A549 (cell line): Measurements from ENCODE around the gene PDE8A. TPM values are rescaled to one million over a fixed set of nuclear protein-coding genes. Genes with fewer than 3 reads are reported as not detected.
A peak's percentile ranks its signal among the peaks of the same experiment; 100 is the strongest.

Experiments
- ATAC-seq, 2 experiments: fragments of 200-7000 bp in 1 of 2; fragments of >200 bp in 1 of 2; cut with Nextera tagmentation in 1 of 2; cut with Tn5 transposase in 1 of 2; 3 replicates each; pipeline versions ENCODE4 v1.8.0 to v1.9.1; 2018 to 2020; ENCODE audit warnings: mild to moderate bottlenecking in 1 of 2, moderate library complexity in 1 of 2
- CTCF ChIA-PET: fragments of 300-600 bp; sonication (Branson Sonifier 250); formaldehyde crosslinking; extraction: SDS; loops from one replicate; lab custom pipeline; 2021; ENCODE audit warnings: antibody characterized with exemption, inconsistent platforms; lab: Yijun Ruan, JAX
- POLR2A ChIA-PET: fragments of 350-600 bp; formaldehyde crosslinking; extraction: SDS; loops from one replicate; lab custom pipeline; 2021; ENCODE audit warnings: antibody characterized with exemption, inconsistent platforms; lab: Yijun Ruan, JAX
- DNase-seq, 2 experiments: peaks; one replicate each; pipeline versions ENCODE4 v3.0.0 to v3.0.0-alpha.2; 2011 to 2016; ENCODE audit warnings: low read depth in 1 of 2, low spot score in 1 of 2
- FAIRE-seq: peaks from 2 replicates; lab custom pipeline; 2011; peaks lifted over from hg19 to GRCh38; lab: Jason Lieb, UNC
- H3K27ac ChIP-seq, 2 experiments: fragments of >200 bp; sonication (Bioruptor Twin); formaldehyde crosslinking; 3 replicates each; pipeline ENCODE4 v1.5.1; 2016 to 2017
- H3K4me1 ChIP-seq: fragments of >200 bp; sonication (Bioruptor Twin); formaldehyde crosslinking; 3 replicates; pipeline ENCODE4 v1.6.1; 2016
- H3K4me2 ChIP-seq: fragments of >200 bp; sonication (Bioruptor Twin); formaldehyde crosslinking; 3 replicates; pipeline ENCODE4 v1.6.1; 2016
- H3K4me3 ChIP-seq: fragments of >200 bp; sonication (Bioruptor Twin); formaldehyde crosslinking; 3 replicates; pipeline ENCODE4 v1.5.1; 2016
- H3K9me3 ChIP-seq: fragments of >200 bp; sonication (Bioruptor Twin); formaldehyde crosslinking; 3 replicates; pipeline ENCODE4 v1.6.1; 2016
- CBX2 ChIP-seq: fragments of 200-600 bp; sonication (generic); IDR thresholded peaks from 2 replicates; pipeline ENCODE4 v1.6.1; 2016; ENCODE audit warnings: low read depth, mild to moderate bottlenecking, borderline replicate concordance
- CEBPB ChIP-seq, 2 experiments: fragments of >200 bp in 1 of 2; sonication (Bioruptor Twin) in 1 of 2; formaldehyde crosslinking in 1 of 2; IDR thresholded peaks; 2 replicates each; pipeline ENCODE4 v1.6.1; 2012 to 2016
- CHD4 ChIP-seq: fragments of 200-600 bp; sonication (generic); IDR thresholded peaks from 2 replicates; pipeline ENCODE4 v1.6.1; 2016; ENCODE audit warnings: antibody characterized with exemption, mild to moderate bottlenecking, borderline replicate concordance
- EHF ChIP-seq: fragments of 250-450 bp; sonication (Bioruptor Pico); IDR thresholded peaks from 2 replicates; pipeline ENCODE4 v1.5.0; 2020; ENCODE audit warnings: mild to moderate bottlenecking
- EHMT2 ChIP-seq: fragments of 200-600 bp; sonication (generic); IDR thresholded peaks from 2 replicates; pipeline ENCODE4 v1.6.1; 2016; ENCODE audit warnings: antibody characterized with exemption, low read depth, mild to moderate bottlenecking, moderate library complexity
- EP300 ChIP-seq, 2 experiments: fragments of >200 bp; sonication (Bioruptor Twin); formaldehyde crosslinking; IDR thresholded peaks; 2 replicates in 1 of 2; 3 replicates in 1 of 2; pipeline ENCODE4 v1.6.1; 2016 to 2017
- ESRRA ChIP-seq: fragments of 150-350 bp; IDR thresholded peaks from 2 replicates; pipeline ENCODE4 v1.6.1; 2014; ENCODE audit warnings: mild to moderate bottlenecking, low read length, borderline replicate concordance
- FOSL2 ChIP-seq, 2 experiments: fragments of 450-650 bp in 1 of 2; fragments of >200 bp in 1 of 2; sonication (Bioruptor Twin) in 1 of 2; formaldehyde crosslinking; IDR thresholded peaks; 2 replicates each; pipeline versions ENCODE4 v1.5.0 to v1.6.1; 2016 to 2020; ENCODE audit warnings: mild to moderate bottlenecking in 1 of 2, moderate library complexity in 1 of 2
- FOXS1 ChIP-seq: fragments of 250-450 bp; sonication (Bioruptor Pico); IDR thresholded peaks from 2 replicates; pipeline ENCODE4 v1.5.0; 2020; ENCODE audit warnings: mild to moderate bottlenecking, moderate library complexity
- HOXB5 ChIP-seq: fragments of 250-450 bp; sonication (Bioruptor Pico); IDR thresholded peaks from 2 replicates; pipeline ENCODE4 v1.5.0; 2020; ENCODE audit warnings: mild to moderate bottlenecking, moderate library complexity
- KDM1A ChIP-seq: fragments of 200-600 bp; sonication (generic); IDR thresholded peaks from 2 replicates; pipeline ENCODE4 v1.6.1; 2016; ENCODE audit warnings: low read depth, mild to moderate bottlenecking
- MAZ ChIP-seq: fragments of 150-350 bp; IDR thresholded peaks from 2 replicates; pipeline ENCODE4 v1.6.1; 2014; ENCODE audit warnings: antibody characterized with exemption, low read depth, low read length, borderline replicate concordance
- MYC ChIP-seq: IDR thresholded peaks from 2 replicates; pipeline ENCODE4 v1.6.1; 2012; ENCODE audit warnings: mild to moderate bottlenecking, inconsistent platforms, low read length, improper control_type of control experiment, borderline replicate concordance
- NPAS2 ChIP-seq: fragments of 250-450 bp; sonication (Bioruptor Pico); IDR thresholded peaks from 2 replicates; pipeline ENCODE4 v1.8.0; 2022; ENCODE audit warnings: mild to moderate bottlenecking, moderate library complexity, borderline replicate concordance
- RCOR1 ChIP-seq: fragments of 150-350 bp; IDR thresholded peaks from 2 replicates; pipeline ENCODE4 v1.6.1; 2014; ENCODE audit warnings: antibody characterized with exemption, low read length, low read depth
- RNF2 ChIP-seq: fragments of 200-600 bp; sonication (generic); IDR thresholded peaks from 2 replicates; pipeline ENCODE4 v1.6.1; 2016; ENCODE audit warnings: low read depth, mild to moderate bottlenecking, antibody characterized with exemption, moderate library complexity, borderline replicate concordance
- TFCP2L1 ChIP-seq: fragments of 250-450 bp; sonication (Bioruptor Pico); IDR thresholded peaks from 2 replicates; pipeline ENCODE4 v1.5.0; 2021; ENCODE audit warnings: mild to moderate bottlenecking
- TP53 ChIP-seq: fragments of 250-450 bp; sonication (Bioruptor Pico); IDR thresholded peaks from 2 replicates; pipeline ENCODE4 v1.5.0; 2021; ENCODE audit warnings: mild to moderate bottlenecking, moderate library complexity
- ZC3H11A ChIP-seq: fragments of 450-650 bp; IDR thresholded peaks from 2 replicates; pipeline ENCODE4 v1.6.1; 2014; ENCODE audit warnings: antibody characterized with exemption, mild to moderate bottlenecking
- ZSCAN20 ChIP-seq: fragments of 250-450 bp; sonication (Bioruptor Pico); IDR thresholded peaks from 2 replicates; pipeline ENCODE4 v1.8.0; 2022; ENCODE audit warnings: mild to moderate bottlenecking, moderate library complexity
- WGBS: methylation state at CpG from one replicate; pipeline ENCODE4 v1.1.6; 2017; ENCODE audit errors: missing lambda C conversion rate; 5-methylcytosine and 5-hydroxymethylcytosine counted together
- polyA plus RNA-seq, 4 experiments: library from polyadenylated mRNA; depleted of rRNA in 3 of 4; stranded (reverse); fragments of >200 nt; fragmentation: RNase III in 1 of 4; extraction: RNeasy Plus Mini Kit Qiagen cat#74134 plus additional on column Dnase treatment in 1 of 4; gene quantifications; 2 replicates in 3 of 4; 3 replicates in 1 of 4; pipeline ENCODE4 v1.2.3, GENCODE V29; 2011 to 2017
- TF ChIP-seq, protein P1 (sequence below): IDR thresholded peaks from 2 replicates; pipeline ENCODE4 v1.6.1; 2012

Gene PDE8A
- polyA plus RNA-seq, 2 of the 4 experiments (the other 2 are of a cell fraction): 45.3 to 204 TPM

- peaks cover 94% of the 10 kb centered on the region for H3K4me1 ChIP-seq
- DNase-seq: no peak
- ChIA-PET POLR2A (no interaction called here), CTCF (interaction anchor here (1.1 to 9.0 kb wide), 4 partner anchors 11 to 79 kb away, joined by 3 to 77 read pairs (median 4); no protein-coding TSS in a partner anchor)
- no peak for ATAC-seq
- WGBS: 89% methylated on average over 5 of the region's 5 CpGs
- TF ChIP-seq MAZ (no peak), ZSCAN20 (no peak)
- no peaks in the 10 kb centered on the region for H3K9me3 ChIP-seq
- H3K27ac ChIP-seq: no peak overlapping the region
- FAIRE-seq: peak; percentile 36
- no peak overlapping the region for H3K4me3 ChIP-seq
- H3K4me2 ChIP-seq: no peak overlapping the region
These were observed 52.6 kb downstream of the PDE8A start for GRCh38 chr15:85034276-85034675.

DNA sequence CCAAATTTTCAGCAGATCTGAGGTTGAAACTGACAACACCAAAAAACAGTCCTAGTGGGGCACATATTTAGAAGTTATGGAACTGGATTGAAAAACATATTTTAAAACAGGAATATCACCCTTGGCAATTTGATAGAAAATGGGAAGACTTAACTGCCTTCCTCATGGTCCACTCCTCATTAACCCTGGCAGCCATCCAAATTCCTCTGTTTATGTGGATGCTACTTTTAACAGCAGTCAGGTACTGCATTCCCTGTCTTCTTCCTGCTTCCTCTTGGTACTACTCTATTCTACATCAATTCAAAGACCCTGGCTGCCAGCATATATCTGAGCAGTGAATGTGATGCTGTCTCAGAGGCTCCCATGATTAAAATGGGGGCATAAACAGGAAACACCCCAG, 54.3 kb downstream of the PDE8A start:
- ChIA-PET POLR2A (interaction anchor here (0.7 kb wide), 1 partner anchor 12 kb away, joined by 3 read pairs; no protein-coding TSS in a partner anchor), CTCF (interaction anchor here (1.0 to 9.0 kb wide), 5 partner anchors 10 to 448 kb away, joined by 3 to 77 read pairs (median 4); no protein-coding TSS in a partner anchor)
- ATAC-seq (peak in 1 of 2 experiments; percentile 5; a peak in 2 of 6 replicates), DNase-seq (no peak), FAIRE-seq (no peak)
- Histone ChIP-seq H3K4me1 (peaks cover 94% of the 10 kb centered on the region), H3K9me3 (no peaks in the 10 kb centered on the region), H3K4me3 (no peak overlapping the region), H3K4me2 (peak overlapping the region; percentile 40), H3K27ac (peak overlapping the region in 1 of 2 experiments; percentile 64; a peak in 3 of 6 replicates)
- TF ChIP-seq NPAS2 (CRISPR knock-in tag) (no peak), EP300 (IDR thresholded peaks at IDR 0.05) (no peak), EHF (CRISPR knock-in tag) (no peak), MYC (no peak)

DNA sequence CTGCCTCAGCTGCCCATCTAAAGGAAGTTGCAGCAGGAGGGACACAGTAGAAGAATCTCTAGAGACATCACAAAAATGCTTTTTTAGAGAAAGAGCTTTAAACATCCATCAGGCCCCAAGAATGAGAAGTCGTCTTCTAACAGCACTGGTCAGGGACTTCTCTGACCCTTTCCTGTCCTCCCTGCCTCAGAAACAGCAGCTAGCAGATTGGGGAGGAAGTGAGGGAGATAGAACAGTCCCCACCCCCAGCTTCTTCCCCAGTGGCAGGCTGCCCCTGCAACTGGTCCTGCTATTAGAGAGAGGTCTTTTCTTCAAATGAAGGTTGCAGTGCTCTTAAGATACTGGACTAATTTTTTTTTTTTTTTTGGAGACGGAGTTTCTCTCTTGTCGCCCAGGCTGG, 55.1 kb downstream of the PDE8A start:
- H3K4me3 ChIP-seq: no peak overlapping the region
- ATAC-seq (peak; percentile 33 to 62; a peak in 3 of 6 replicates), DNase-seq (no peak), FAIRE-seq (no peak)
- ChIA-PET CTCF (interaction anchor here (0.6 to 9.0 kb wide), 8 partner anchors 9 to 449 kb away, joined by 3 to 77 read pairs (median 3); no protein-coding TSS in a partner anchor), POLR2A (interaction anchor here (0.7 kb wide), 1 partner anchor 11 kb away, joined by 3 read pairs; no protein-coding TSS in a partner anchor)
- peak overlapping the region in 1 of 2 experiments; percentile 64; a peak in 3 of 6 replicates for H3K27ac ChIP-seq
- TF ChIP-seq CEBPB (IDR thresholded peaks at IDR 0.05): 0 out of 4 replicates have a peak, but pooled peaks of 1 of the 2 experiments have one; percentile 33
- TF ChIP-seq, protein P1, sequence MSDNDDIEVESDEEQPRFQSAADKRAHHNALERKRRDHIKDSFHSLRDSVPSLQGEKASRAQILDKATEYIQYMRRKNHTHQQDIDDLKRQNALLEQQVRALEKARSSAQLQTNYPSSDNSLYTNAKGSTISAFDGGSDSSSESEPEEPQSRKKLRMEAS: no peak
- 55% methylated on average over 3 of the region's 3 CpGs for WGBS
- H3K9me3 ChIP-seq: no peaks in the 10 kb centered on the region
- H3K4me2 ChIP-seq: peak overlapping the region; percentile 40
- H3K4me1 ChIP-seq: peaks cover 90% of the 10 kb centered on the region

- no peak for DNase-seq
- ChIA-PET CTCF (interaction anchor here (0.7 to 1.9 kb wide), 7 partner anchors 9 to 82 kb away, joined by 3 to 5 read pairs (median 3); no protein-coding TSS in a partner anchor), POLR2A (no interaction called here)
- Histone ChIP-seq H3K4me3 (no peak overlapping the region), H3K9me3 (no peaks in the 10 kb centered on the region), H3K4me2 (peak overlapping the region; percentile 40), H3K4me1 (peaks cover 86% of the 10 kb centered on the region), H3K27ac (no peak overlapping the region; a peak in 1 of 6 replicates)
- peak; percentile 36 for FAIRE-seq
- ATAC-seq: no peak
- no peak for TF ChIP-seq ESRRA
- no peak for TF ChIP-seq CEBPB (IDR thresholded peaks at IDR 0.05)
- TF ChIP-seq TFCP2L1 (CRISPR knock-in tag): no peak
- no peak for TF ChIP-seq EHMT2
- TF ChIP-seq CHD4: no peak
- TF ChIP-seq FOSL2 (IDR thresholded peaks at IDR 0.05): no peak
- TF ChIP-seq FOSL2 (CRISPR knock-in tag; IDR thresholded peaks at IDR 0.05): no peak
- TF ChIP-seq CBX2: no peak
- no peak for TF ChIP-seq RCOR1
- TF ChIP-seq FOXS1: no peak
- no peak for TF ChIP-seq ZC3H11A
- TF ChIP-seq HOXB5 (CRISPR knock-in tag): no peak
- no peak for TF ChIP-seq RNF2
- no peak for TF ChIP-seq KDM1A
- TF ChIP-seq TP53: no peak
- no peak for TF ChIP-seq MAZ
- WGBS: 83% methylated on average over 2 of the region's 2 CpGs
These were observed 56.0 kb downstream of the PDE8A start for GRCh38 chr15:85037641-85038040.
